GM19193 (cell line): Measurements from ENCODE around the gene PTGES2.

Experiments
- POLR2A ChIP-seq: IDR thresholded peaks from 4 replicates; pipeline ENCODE4 v1.6.1; 2011; ENCODE audit not compliant: insufficient read depth, insufficient read length; ENCODE audit errors: extremely low read depth

PTGES2 gene

DNA sequence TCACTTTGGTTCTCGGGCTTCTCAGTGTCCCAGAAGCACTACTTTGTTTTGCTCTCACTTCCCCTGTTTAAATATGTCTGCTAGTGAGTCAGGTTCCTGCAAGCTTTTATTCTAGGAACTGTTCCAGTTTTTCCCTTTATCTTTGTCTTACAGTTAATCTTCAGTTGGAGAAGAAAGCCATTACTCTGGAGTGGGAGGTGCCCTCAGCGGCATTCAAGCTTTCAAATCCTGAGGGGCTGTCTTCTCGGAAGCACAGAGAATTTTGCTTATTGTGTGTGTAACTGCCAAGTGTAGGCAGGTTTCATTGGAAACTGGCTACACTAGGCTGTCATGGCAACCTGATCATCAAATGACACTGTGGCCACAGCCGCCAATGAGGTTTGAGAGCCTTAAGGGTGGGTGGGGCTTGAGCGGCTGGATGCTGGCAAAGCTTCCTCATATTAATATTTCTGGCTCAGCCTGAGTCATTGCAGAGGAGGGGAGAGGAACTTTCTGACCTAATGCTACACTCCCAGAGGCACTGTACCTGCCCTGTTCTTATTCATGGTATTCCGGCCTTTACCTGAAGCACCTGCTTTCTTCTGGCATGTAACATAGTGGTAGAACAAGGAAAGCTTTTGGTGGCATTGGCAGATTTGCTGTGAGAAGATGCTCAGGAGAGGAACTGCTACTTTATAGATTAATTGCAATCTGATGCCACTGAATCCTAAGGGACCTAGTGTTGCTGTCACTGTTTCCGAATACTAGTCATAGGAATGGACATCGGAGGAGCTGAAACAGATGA lies 33.2 kb downstream of the PTGES2 start:
- TF ChIP-seq POLR2A = no peak

DNA sequence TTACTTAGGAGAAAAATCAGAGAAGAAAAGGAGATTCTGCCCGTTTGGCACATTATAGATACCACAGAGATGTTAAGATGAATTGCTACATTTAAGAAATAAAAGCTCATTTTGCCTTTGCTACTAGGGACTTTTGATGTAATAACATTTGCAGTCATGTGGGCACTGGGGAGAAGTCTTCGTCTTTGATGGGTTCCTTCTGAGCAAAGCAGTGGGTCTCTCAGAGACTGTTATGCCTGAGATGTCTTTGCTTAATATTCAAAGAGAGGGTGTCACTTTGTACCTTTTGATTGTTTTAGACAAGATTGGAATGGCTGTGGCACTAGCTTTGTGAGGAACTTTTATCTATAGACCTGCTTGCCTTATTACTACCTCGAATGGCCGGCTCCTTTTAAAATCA lies 34.5 kb downstream of the PTGES2 start:
- TF ChIP-seq POLR2A = no peak

DNA sequence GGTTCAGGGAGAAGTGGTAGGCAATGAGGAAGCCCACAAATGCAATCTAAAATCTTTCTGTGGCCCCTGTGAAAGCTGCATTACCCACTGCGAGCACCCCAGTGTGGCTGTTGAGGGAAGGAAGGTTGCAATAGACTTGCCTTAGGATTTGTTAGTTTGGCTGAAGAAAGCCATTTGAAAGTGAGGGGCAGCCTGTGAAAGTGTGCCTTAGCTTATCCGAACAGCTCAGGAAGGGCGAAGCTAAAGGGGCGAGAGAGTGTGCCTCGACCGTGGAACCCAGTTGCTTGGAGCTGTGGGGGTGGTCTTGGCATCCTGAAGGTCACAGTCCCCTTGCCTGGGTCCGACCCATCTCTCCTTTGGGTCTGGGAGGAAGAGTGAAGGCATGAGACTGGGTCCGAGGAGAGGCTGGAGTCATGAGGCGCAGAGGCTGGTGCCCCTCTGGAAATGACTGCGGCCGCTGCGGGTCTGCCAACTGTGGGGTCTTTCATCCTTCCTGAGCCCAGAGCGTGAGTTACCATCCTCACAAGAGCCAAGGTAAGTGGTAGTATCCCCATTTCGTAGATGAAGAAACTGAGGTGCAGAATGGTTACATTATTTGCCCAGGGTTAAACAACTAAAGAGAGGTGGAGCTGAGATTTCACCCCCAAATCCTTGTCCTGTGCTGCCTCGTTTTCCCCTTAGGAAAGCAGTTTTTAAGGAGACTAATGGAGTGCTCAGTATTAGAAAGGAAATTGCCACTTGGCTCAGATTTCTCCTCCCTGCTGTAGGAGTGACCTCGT lies 35.1 kb downstream of the PTGES2 start:
- no peak for TF ChIP-seq POLR2A

- TF ChIP-seq POLR2A = no peak
Observed at GRCh38 chr9:128091571-128091970, 36.0 kb downstream of the PTGES2 start.

DNA sequence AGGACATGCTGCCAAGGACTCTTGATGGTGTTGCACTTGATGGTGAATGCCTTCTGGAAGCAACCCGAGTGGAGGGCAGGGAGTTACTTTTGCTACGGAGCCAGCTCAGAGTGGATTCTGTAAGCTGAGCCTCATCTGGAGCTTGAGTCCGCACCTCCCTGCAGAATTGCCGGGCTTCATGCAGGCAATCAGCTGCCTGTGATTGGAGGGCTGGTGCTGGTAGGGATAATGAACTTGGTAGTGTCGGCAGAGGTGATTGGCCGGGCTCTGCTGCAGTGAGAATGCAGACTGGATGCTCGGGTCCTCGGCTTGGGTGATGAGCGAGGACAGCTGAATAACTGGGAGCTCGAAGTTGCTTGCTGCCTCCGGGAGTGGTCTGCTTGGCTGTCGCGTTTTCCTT lies 36.4 kb downstream of the PTGES2 start:
- no peak for TF ChIP-seq POLR2A

DNA sequence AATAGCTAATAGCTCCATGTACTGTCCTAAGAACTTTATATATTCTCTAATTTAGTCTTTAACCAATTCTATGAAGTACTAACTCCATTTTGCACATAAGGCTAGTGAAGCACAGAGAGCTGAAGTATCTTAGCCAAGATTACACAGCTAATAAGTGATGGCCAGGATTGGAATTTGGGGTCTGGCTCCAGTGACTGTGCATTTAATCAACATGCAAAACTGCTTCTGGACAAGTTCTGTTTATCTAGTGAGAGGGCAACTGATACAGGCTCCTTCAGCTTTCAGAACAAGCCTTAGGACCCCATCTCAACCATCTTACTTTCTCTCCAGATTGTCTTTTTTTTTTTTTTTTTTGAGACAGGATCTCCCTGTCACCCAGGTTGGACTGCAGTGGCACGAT lies 38.2 kb downstream of the PTGES2 start:
- TF ChIP-seq POLR2A = no peak

GRCh38 chr9:128088253-128088945 lies 39.1 kb downstream of the PTGES2 start:
- TF ChIP-seq POLR2A = no peak

DNA sequence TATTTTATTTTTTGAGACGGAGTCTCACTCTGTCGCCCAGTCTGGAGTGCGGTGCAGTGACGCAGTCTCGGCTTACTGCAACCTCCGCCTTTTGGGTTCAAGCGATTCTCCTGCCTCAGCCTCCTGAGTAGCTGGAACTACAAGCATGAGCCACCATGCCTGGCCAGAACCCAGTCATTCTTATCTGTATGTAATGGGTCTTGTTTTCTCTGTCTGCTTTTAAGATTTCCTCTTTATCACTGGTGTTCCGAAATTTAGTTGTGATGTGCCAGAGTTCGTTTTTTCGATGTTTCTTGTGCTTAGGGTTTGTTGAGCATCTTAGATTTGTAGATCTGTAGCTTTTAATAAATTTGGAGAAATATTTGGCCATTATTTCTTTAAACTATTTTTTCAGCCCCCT lies 40.3 kb downstream of the PTGES2 start:
- no peak for TF ChIP-seq POLR2A

DNA sequence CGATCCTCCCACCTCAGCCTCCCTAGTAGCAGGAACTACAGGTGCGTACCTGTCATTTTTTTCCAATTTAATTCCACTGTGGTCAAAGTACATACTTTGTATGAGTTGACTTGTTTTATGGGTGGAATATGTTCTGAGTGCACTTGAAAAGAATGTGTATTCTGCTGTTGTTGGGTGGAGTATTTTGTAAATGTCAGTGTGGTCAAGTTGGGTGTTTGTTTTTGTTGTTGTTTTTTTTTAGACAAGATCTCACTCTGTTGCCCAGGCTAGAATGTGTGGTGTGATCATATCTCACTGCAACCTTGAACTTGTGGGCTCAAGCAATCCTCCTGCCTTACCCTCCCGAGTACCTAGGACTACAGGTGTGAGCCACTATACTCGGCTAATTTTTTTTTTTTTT lies 41.6 kb downstream of the PTGES2 start:
- no peak for TF ChIP-seq POLR2A

- TF ChIP-seq POLR2A = no peak
Observed at GRCh38 chr9:128084746-128085145, 42.8 kb downstream of the PTGES2 start.

GRCh38 chr9:128082151-128082550 lies 45.4 kb downstream of the PTGES2 start:
- TF ChIP-seq POLR2A = no peak

DNA sequence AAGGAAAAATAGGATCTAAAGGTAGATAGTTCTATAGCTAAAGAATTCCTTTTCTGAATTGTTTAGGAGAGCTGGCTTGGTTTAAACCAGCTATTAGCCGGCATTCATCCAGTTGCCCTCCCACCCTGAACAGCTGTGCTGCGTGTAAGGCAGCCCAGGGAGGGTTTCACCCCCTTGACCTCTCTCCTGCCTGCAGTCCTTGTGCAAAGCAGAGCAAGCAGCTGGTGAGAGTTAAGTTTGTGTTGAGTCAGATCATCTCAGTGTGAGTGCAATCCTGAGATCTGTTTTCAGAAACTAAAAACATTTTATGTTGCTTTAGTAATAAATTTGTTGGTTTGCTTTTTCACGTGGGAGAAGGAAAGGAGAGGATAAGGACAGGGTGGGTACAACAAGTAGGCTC lies 46.5 kb downstream of the PTGES2 start:
- TF ChIP-seq POLR2A = no peak

DNA sequence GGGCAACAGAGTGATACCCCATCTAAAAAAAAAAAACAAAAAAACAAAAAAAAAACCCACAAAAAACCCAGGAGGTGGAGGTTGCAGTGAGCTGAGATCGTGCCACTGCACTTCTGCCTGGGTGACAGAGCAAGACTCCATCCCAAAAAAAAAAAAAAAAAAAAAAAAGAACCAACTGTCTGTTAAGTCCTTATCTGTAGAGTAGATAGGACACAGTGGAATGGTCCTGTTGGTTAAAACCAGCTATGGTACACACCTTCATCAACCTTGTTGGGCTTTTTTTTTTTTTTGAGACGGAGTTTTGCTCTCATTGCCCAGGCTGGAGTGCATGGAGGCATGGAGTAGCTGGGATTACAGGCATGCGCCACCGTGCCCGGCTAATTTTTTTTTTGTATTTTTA lies 47.3 kb downstream of the PTGES2 start:
- TF ChIP-seq POLR2A = no peak

DNA sequence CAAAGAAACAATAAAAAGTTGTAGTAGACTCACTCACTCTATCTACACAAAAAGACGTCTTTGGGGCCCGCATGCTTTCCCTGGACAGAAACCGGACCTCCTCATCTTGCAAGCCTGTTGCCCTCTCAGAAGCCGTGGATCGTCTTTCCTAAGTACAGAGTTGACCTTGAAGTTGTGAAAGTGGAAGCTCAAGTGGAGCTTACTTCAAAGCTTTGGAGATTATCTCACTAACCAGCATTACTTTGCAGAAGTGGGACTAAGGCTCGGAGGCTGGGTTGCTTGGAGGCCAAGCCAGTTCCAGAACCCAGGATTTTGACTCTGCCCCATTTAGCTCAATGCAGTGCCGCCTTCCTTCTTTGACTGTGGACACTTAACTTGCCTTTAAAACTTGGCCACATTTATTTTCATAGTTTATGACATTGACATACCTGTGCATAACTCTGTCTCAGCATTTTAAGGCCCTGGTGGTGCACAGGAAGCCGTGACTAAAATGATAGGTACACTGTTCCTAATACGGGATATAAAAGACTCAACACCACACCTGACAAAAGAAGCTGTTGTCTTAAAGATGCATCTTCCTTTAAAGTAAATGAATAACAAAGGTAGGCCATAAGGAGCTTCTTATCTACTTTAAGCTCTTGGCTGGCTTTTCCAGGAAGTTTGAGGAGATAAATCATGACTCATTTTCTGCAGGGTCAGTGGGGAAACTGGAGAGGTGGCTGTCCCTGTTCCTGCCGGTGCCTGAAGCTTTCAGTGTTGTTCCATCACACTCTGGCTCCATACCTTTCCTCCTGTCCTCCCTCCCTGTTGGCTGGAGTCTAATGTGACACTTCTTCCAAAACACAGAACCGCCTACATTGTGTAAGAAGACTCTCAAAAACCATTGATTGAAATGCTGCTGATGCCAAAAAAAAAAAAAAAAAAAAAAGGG lies 48.8 kb downstream of the PTGES2 start:
- no peak for TF ChIP-seq POLR2A

DNA sequence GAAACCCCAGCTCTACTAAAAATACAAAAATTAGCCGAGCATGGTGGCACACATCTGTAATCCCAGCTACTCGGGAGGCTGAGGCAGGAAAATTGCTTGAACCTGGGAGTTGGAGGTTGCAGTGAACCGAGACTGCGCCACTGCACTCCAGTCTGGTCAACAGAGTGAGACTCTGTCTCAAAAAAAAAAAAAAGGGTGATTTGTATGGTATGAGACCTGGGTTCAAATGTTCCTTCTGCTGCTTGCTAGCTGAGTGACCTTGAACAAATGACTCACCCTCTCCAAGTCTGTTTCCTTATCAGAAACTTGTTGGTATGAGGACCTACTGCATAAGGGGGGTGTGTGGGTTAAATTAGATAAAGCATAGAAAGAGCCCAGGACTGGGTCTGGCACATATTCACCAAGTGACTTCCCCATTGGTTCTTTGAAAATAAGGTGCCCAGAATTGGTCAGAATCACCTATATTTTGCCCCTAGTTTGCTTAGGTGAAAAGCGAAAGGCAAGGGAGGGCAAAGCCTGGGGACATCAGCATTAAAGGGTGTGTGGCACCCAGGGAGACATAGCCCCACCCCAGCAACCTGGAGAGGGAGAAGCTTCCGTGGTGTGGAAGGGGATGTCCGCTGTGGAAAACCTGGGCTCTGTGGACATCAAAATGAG lies 49.6 kb downstream of the PTGES2 start:
- TF ChIP-seq POLR2A = no peak
